HepG2 (cell line): Measurements from ENCODE around the gene DLEC1. TPM values are rescaled to one million over a fixed set of nuclear protein-coding genes. Genes with fewer than 3 reads are reported as not detected.

Experiments
- CBX1 ChIP-seq: IDR thresholded peaks from one replicate; pipeline ENCODE4 v1.6.1; 2016; ENCODE audit warnings: antibody characterized with exemption, low read depth
- DR1 ChIP-seq: sonication (generic); formaldehyde crosslinking; IDR thresholded peaks from 2 replicates; pipeline ENCODE4 v1.8.0; 2021; ENCODE audit warnings: mild to moderate bottlenecking, missing genetic modification reagents, inconsistent platforms
- ETV5 ChIP-seq: IDR thresholded peaks from 2 replicates; pipeline ENCODE4 v1.6.1; 2018; ENCODE audit warnings: missing biosample characterization, missing genetic modification reagents, inconsistent platforms, borderline replicate concordance
- FOSL2 ChIP-seq: sonication (generic); formaldehyde crosslinking; IDR thresholded peaks from 2 replicates; pipeline ENCODE4 v1.4.0; 2020; ENCODE audit warnings: missing genetic modification reagents
- GMEB2 ChIP-seq: IDR thresholded peaks from 2 replicates; pipeline ENCODE4 v1.6.1; 2016; ENCODE audit warnings: missing biosample characterization, missing genetic modification reagents, low read depth
- HMG20A ChIP-seq: IDR thresholded peaks from 2 replicates; pipeline ENCODE4 v1.6.1; 2016; ENCODE audit warnings: borderline replicate concordance
- HNRNPL ChIP-seq: fragments of 200-400 bp; formaldehyde crosslinking; IDR thresholded peaks from 2 replicates; pipeline ENCODE4 v1.6.1; 2017; ENCODE audit warnings: mild to moderate bottlenecking, low read depth, low read length
- KMT2B ChIP-seq: IDR thresholded peaks from 2 replicates; pipeline ENCODE4 v1.6.1; 2016; ENCODE audit warnings: missing genetic modification reagents, missing compliant biosample characterization
- MED1 ChIP-seq: sonication (generic); formaldehyde crosslinking; IDR thresholded peaks from 2 replicates; pipeline ENCODE4 v1.4.0; 2020; ENCODE audit warnings: missing genetic modification reagents
- NR2F1 ChIP-seq, 2 experiments: fragments of 450-650 bp in 1 of 2; formaldehyde crosslinking in 1 of 2; IDR thresholded peaks; 2 replicates each; pipeline versions ENCODE4 v1.5.0 to v1.6.1; 2016 to 2020; ENCODE audit warnings: mild to moderate bottlenecking in 1 of 2, missing compliant biosample characterization in 1 of 2, missing genetic modification reagents in 1 of 2, moderate library complexity in 1 of 2
- PAF1 ChIP-seq: IDR thresholded peaks from 2 replicates; pipeline ENCODE4 v1.6.1; 2016; ENCODE audit warnings: missing genetic modification reagents, missing compliant biosample characterization
- PBX2 ChIP-seq: IDR thresholded peaks from 2 replicates; pipeline ENCODE4 v1.6.1; 2016; ENCODE audit warnings: control low read depth
- POLR2G ChIP-seq: fragments of 200-400 bp; formaldehyde crosslinking; IDR thresholded peaks from 2 replicates; pipeline ENCODE4 v1.6.1; 2018; ENCODE audit warnings: mild to moderate bottlenecking, low read depth, low read length, moderate library complexity
- REL ChIP-seq: sonication (generic); formaldehyde crosslinking; conservative IDR thresholded peaks from 2 replicates; pipeline ENCODE4 v1.8.0; 2022; ENCODE audit warnings: mild to moderate bottlenecking, missing genetic modification reagents, moderate library complexity
- RELA ChIP-seq: sonication (generic); formaldehyde crosslinking; IDR thresholded peaks from 2 replicates; pipeline ENCODE4 v1.4.0; 2020; ENCODE audit warnings: missing genetic modification reagents
- SMAD3 ChIP-seq: sonication (generic); formaldehyde crosslinking; IDR thresholded peaks from 2 replicates; pipeline ENCODE4 v1.4.0; 2020; ENCODE audit warnings: missing genetic modification reagents
- SRY ChIP-seq: sonication (generic); formaldehyde crosslinking; IDR thresholded peaks from 2 replicates; pipeline ENCODE4 v1.8.0; 2022; ENCODE audit warnings: mild to moderate bottlenecking, missing genetic modification reagents
- TBX3 ChIP-seq: fragments of 450-650 bp; IDR thresholded peaks from 2 replicates; pipeline ENCODE4 v1.6.1; 2017; ENCODE audit warnings: antibody characterized with exemption, mild to moderate bottlenecking, inconsistent platforms, borderline replicate concordance
- TCF7L2 ChIP-seq: IDR thresholded peaks from 2 replicates; pipeline ENCODE4 v1.6.1; 2011; ENCODE audit warnings: mild to moderate bottlenecking, low read depth, low read length, moderate library complexity
- TEAD3 ChIP-seq: optimal IDR thresholded peaks from 2 replicates; pipeline ENCODE3; 2016; ENCODE audit warnings: borderline replicate concordance
- ZNF18 ChIP-seq: sonication (generic); formaldehyde crosslinking; IDR thresholded peaks from 2 replicates; pipeline ENCODE4 v1.8.0; 2022; ENCODE audit warnings: mild to moderate bottlenecking, missing genetic modification reagents; ENCODE audit not compliant: insufficient replicate concordance
- ZNF224 ChIP-seq: sonication (generic); formaldehyde crosslinking; IDR thresholded peaks from 2 replicates; pipeline ENCODE4 v1.5.0; 2020; ENCODE audit warnings: mild to moderate bottlenecking, missing genetic modification reagents
- ZNF256 ChIP-seq: sonication (generic); formaldehyde crosslinking; conservative IDR thresholded peaks from 2 replicates; pipeline ENCODE4 v1.4.0; 2020; ENCODE audit warnings: missing genetic modification reagents
- ZNF274 ChIP-seq: sonication (generic); formaldehyde crosslinking; IDR thresholded peaks from 2 replicates; pipeline ENCODE4 v1.5.1; 2020; ENCODE audit warnings: mild to moderate bottlenecking, missing genetic modification reagents
- ZNF354B ChIP-seq: sonication (generic); formaldehyde crosslinking; IDR thresholded peaks from 2 replicates; pipeline ENCODE4 v1.8.0; 2022; ENCODE audit warnings: mild to moderate bottlenecking, missing genetic modification reagents
- ZNF44 ChIP-seq: sonication (generic); formaldehyde crosslinking; IDR thresholded peaks from 2 replicates; pipeline ENCODE4 v1.5.1; 2020; ENCODE audit warnings: mild to moderate bottlenecking, missing genetic modification reagents
- ZNF567 ChIP-seq: sonication (generic); formaldehyde crosslinking; IDR thresholded peaks from 2 replicates; pipeline ENCODE4 v1.8.1; 2023; ENCODE audit warnings: mild to moderate bottlenecking, missing genetic modification reagents, borderline replicate concordance
- ZNF841 ChIP-seq: sonication (generic); formaldehyde crosslinking; IDR thresholded peaks from 2 replicates; pipeline ENCODE4 v1.8.1; 2023; ENCODE audit warnings: missing genetic modification reagents, borderline replicate concordance
- ZNF883 ChIP-seq: sonication (generic); formaldehyde crosslinking; IDR thresholded peaks from 2 replicates; pipeline ENCODE4 v1.5.1; 2020; ENCODE audit warnings: mild to moderate bottlenecking, missing genetic modification reagents; ENCODE audit errors: not compliant biosample characterization
- ZSCAN31 ChIP-seq: sonication (generic); formaldehyde crosslinking; IDR thresholded peaks from 2 replicates; pipeline ENCODE4 v1.5.0; 2020; ENCODE audit warnings: low read depth, mild to moderate bottlenecking, missing genetic modification reagents
- polyA plus RNA-seq, 8 experiments: library from polyadenylated mRNA; depleted of rRNA in 3 of 8; stranded (reverse) in 7 of 8; unstranded in 1 of 8; fragments of >200 nt; fragmentation: Illumina TruSeq in 4 of 8; extraction: Trizol in 4 of 8; gene quantifications; 2 replicates each; pipeline versions ENCODE4 v1.2.1 to v1.2.3, GENCODE V29; 2011 to 2016; ENCODE audit warnings: low read depth in 4 of 8, missing spikeins in 1 of 8, mixed read lengths in 1 of 8; ENCODE audit not compliant: insufficient read depth in 1 of 8
- total RNA-seq, 5 experiments: library from RNA; depleted of rRNA; stranded (reverse); fragments of >200 nt; fragmentation: Illumina TruSeq; extraction: Trizol; gene quantifications; 2 replicates each; pipeline ENCODE4 v1.2.3, GENCODE V29; 2016; ENCODE audit warnings: low read depth in 1 of 5

The DLEC1 gene
- total and polyA plus RNA-seq, 2 of the 13 experiments (the other 11 are each of a cell fraction or from before 2014, with no cell fraction given) = 0.09 TPM; not detected in 1

GRCh38 chr3:38116471-38117162 lies 77.6 kb downstream of the DLEC1 start (continued):
- no peak for TF ChIP-seq HMG20A (CRISPR knock-in tag)
- TF ChIP-seq ZNF274 (CRISPR knock-in tag) = no peak
- no peak for TF ChIP-seq ETV5 (CRISPR knock-in tag)
- TF ChIP-seq ZNF44 = no peak
- no peak for TF ChIP-seq SRY (CRISPR knock-in tag)
- no peak for TF ChIP-seq ZNF224 (CRISPR knock-in tag)
- no peak for TF ChIP-seq ZNF567 (CRISPR knock-in tag)
- TF ChIP-seq HNRNPL = peak; percentile 44; the same call in 1 of the 2 replicates
- TF ChIP-seq PBX2 (CRISPR knock-in tag) = no peak
- TF ChIP-seq DR1 = 0 out of 2 replicates have a peak, but pooled peaks have one; percentile 36
- TF ChIP-seq KMT2B = no peak
- no peak for TF ChIP-seq ZNF256 (CRISPR knock-in tag)
- TF ChIP-seq NR2F1 (CRISPR knock-in tag; IDR thresholded peaks at IDR 0.05) = no peak
- TF ChIP-seq ZNF883 (CRISPR knock-in tag) = peak; percentile 18
- no peak for TF ChIP-seq ZNF18 (CRISPR knock-in tag)
- no peak for TF ChIP-seq RELA (CRISPR knock-in tag)
- no peak for TF ChIP-seq ZNF841 (CRISPR knock-in tag)
- TF ChIP-seq SMAD3 (CRISPR knock-in tag) = no peak
- TF ChIP-seq ZSCAN31 = no peak
- no peak for TF ChIP-seq MED1 (CRISPR knock-in tag)
- peak; percentile 21; the same call in 1 of the 2 replicates for TF ChIP-seq PAF1 (CRISPR knock-in tag)
- TF ChIP-seq POLR2G = peak; percentile 43
- TF ChIP-seq TEAD3 = no peak
- peak; percentile 60; the same call in 1 of the 2 replicates for TF ChIP-seq REL (CRISPR knock-in tag)
- no peak for TF ChIP-seq ZNF354B (CRISPR knock-in tag)
- no peak for TF ChIP-seq TBX3
- peak; percentile 38 for TF ChIP-seq FOSL2 (CRISPR knock-in tag)
- no peak for TF ChIP-seq TCF7L2
- no peak for TF ChIP-seq CBX1
- TF ChIP-seq GMEB2 = no peak
